Measurements from ENCODE around the gene DOCK2. TPM values are rescaled to one million over a fixed set of nuclear protein-coding genes. Genes with fewer than 3 reads are reported as not detected.

DOCK2 gene
- total and polyA plus RNA-seq, 5 donors from 2014 or later: 65.9 to 354 (median 71.1) TPM

GRCh38 chr5:169732841-169733240, 95.8 kb downstream of the DOCK2 start:
- Mint-ChIP-seq H3K9me3 (no peaks in the 10 kb centered on the region), H3K27ac (peak overlapping the region; percentile 0 to 27 (median 25)), H3K36me3 (peaks cover 66% of the 10 kb centered on the region), H3K4me1 (peaks cover 30 to 39% (median 33%) of the 10 kb centered on the region in 4 donors), H3K4me3 (no peak overlapping the region), H3K27me3 (no peaks in the 10 kb centered on the region)
- Histone ChIP-seq H3K36me3 (ENCODE audit: control insufficient read depth, insufficient read depth, low read length) (peaks cover 80% of the 10 kb centered on the region), H3K27ac (ENCODE audit: insufficient read depth, low read length, poor library complexity, severe bottlenecking) (no peak overlapping the region), H3K4me1 (ENCODE audit: control insufficient read depth, insufficient read depth, low read length, poor library complexity, severe bottlenecking) (no peaks in the 10 kb centered on the region), H3K9me3 (ENCODE audit: control insufficient read depth in 2 of 2, low read length in 2 of 2) (no peaks in the 10 kb centered on the region), H3K27me3 (ENCODE audit: control insufficient read depth, insufficient read depth, low read length) (no peaks in the 10 kb centered on the region), H3K4me3 (ENCODE audit: low read depth, low read length) (no peak overlapping the region)
- no peak for DNase-seq
- ATAC-seq (ENCODE audit: low read depth in 2 of 2): no peak

- Mint-ChIP-seq H3K27me3 (no peaks in the 10 kb centered on the region), H3K4me3 (no peak overlapping the region), H3K27ac (peak overlapping the region in 1 of 3 donors; percentile 41), H3K4me1 (peaks cover 21 to 36% (median 26%) of the 10 kb centered on the region in 4 donors), H3K9me3 (no peaks in the 10 kb centered on the region), H3K36me3 (peaks cover 67% of the 10 kb centered on the region)
- no peaks in the 10 kb centered on the region for H3K27me3 ChIP-seq (ENCODE audit: control insufficient read depth, insufficient read depth, low read length)
- H3K36me3 ChIP-seq (ENCODE audit: control insufficient read depth, insufficient read depth, low read length): peaks cover 78% of the 10 kb centered on the region
- no peak overlapping the region for H3K27ac ChIP-seq (ENCODE audit: insufficient read depth, low read length, poor library complexity, severe bottlenecking)
- ATAC-seq (ENCODE audit: low read depth in 2 of 2) (no peak), DNase-seq (no peak)
- no peak overlapping the region for H3K4me3 ChIP-seq (ENCODE audit: low read depth, low read length)
- H3K9me3 ChIP-seq (ENCODE audit: control insufficient read depth in 2 of 2, low read length in 2 of 2): no peaks in the 10 kb centered on the region
- no peaks in the 10 kb centered on the region for H3K4me1 ChIP-seq (ENCODE audit: control insufficient read depth, insufficient read depth, low read length, poor library complexity, severe bottlenecking)
Observed at GRCh38 chr5:169735913-169736312, 98.8 kb downstream of the DOCK2 start.

GRCh38 chr5:169736653-169737052, 99.6 kb downstream of the DOCK2 start:
- Histone ChIP-seq H3K4me1 (ENCODE audit: control insufficient read depth, insufficient read depth, low read length, poor library complexity, severe bottlenecking) (no peaks in the 10 kb centered on the region), H3K9me3 (ENCODE audit: control insufficient read depth in 2 of 2, low read length in 2 of 2) (no peaks in the 10 kb centered on the region), H3K27ac (ENCODE audit: insufficient read depth, low read length, poor library complexity, severe bottlenecking) (no peak overlapping the region), H3K36me3 (ENCODE audit: control insufficient read depth, insufficient read depth, low read length) (peaks cover 78% of the 10 kb centered on the region), H3K27me3 (ENCODE audit: control insufficient read depth, insufficient read depth, low read length) (no peaks in the 10 kb centered on the region), H3K4me3 (ENCODE audit: low read depth, low read length) (no peak overlapping the region)
- peaks cover 66% of the 10 kb centered on the region for H3K36me3 Mint-ChIP-seq
- no peaks in the 10 kb centered on the region for H3K9me3 Mint-ChIP-seq
- peaks cover 21 to 29% (median 23%) of the 10 kb centered on the region in 4 donors for H3K4me1 Mint-ChIP-seq
- ATAC-seq (ENCODE audit: low read depth in 2 of 2) (no peak), DNase-seq (no peak)
- no peak overlapping the region for H3K4me3 Mint-ChIP-seq
- peak overlapping the region in 1 of 3 donors; percentile 41 for H3K27ac Mint-ChIP-seq
- no peaks in the 10 kb centered on the region for H3K27me3 Mint-ChIP-seq

- Mint-ChIP-seq H3K27me3 (no peaks in the 10 kb centered on the region), H3K4me1 (peaks cover 5 to 19% (median 10%) of the 10 kb centered on the region in 4 donors), H3K4me3 (no peak overlapping the region), H3K27ac (peak overlapping the region in 1 of 3 donors; percentile 17), H3K36me3 (peaks cover 70% of the 10 kb centered on the region), H3K9me3 (no peaks in the 10 kb centered on the region)
- DNase-seq (no peak), ATAC-seq (ENCODE audit: low read depth in 2 of 2) (no peak)
- Histone ChIP-seq H3K27ac (ENCODE audit: insufficient read depth, low read length, poor library complexity, severe bottlenecking) (no peak overlapping the region), H3K27me3 (ENCODE audit: control insufficient read depth, insufficient read depth, low read length) (no peaks in the 10 kb centered on the region), H3K36me3 (ENCODE audit: control insufficient read depth, insufficient read depth, low read length) (peaks cover 82% of the 10 kb centered on the region), H3K4me1 (ENCODE audit: control insufficient read depth, insufficient read depth, low read length, poor library complexity, severe bottlenecking) (no peaks in the 10 kb centered on the region), H3K4me3 (ENCODE audit: low read depth, low read length) (no peak overlapping the region), H3K9me3 (ENCODE audit: control insufficient read depth in 2 of 2, low read length in 2 of 2) (no peaks in the 10 kb centered on the region)
Observed at GRCh38 chr5:169740435-169740834, 103.4 kb downstream of the DOCK2 start.

GRCh38 chr5:169742771-169743296, 105.8 kb downstream of the DOCK2 start:
- Mint-ChIP-seq H3K27me3 (no peaks in the 10 kb centered on the region), H3K36me3 (peaks cover 73% of the 10 kb centered on the region), H3K4me3 (no peak overlapping the region), H3K4me1 (peaks cover 0 to 22% (median 8%) of the 10 kb centered on the region in 4 donors), H3K27ac (no peak overlapping the region), H3K9me3 (no peaks in the 10 kb centered on the region)
- no peaks in the 10 kb centered on the region for H3K9me3 ChIP-seq (ENCODE audit: control insufficient read depth in 2 of 2, low read length in 2 of 2)
- H3K36me3 ChIP-seq (ENCODE audit: control insufficient read depth, insufficient read depth, low read length): peaks cover 86% of the 10 kb centered on the region
- no peaks in the 10 kb centered on the region for H3K4me1 ChIP-seq (ENCODE audit: control insufficient read depth, insufficient read depth, low read length, poor library complexity, severe bottlenecking)
- H3K27me3 ChIP-seq (ENCODE audit: control insufficient read depth, insufficient read depth, low read length): no peaks in the 10 kb centered on the region
- no peak overlapping the region for H3K27ac ChIP-seq (ENCODE audit: insufficient read depth, low read length, poor library complexity, severe bottlenecking)
- H3K4me3 ChIP-seq (ENCODE audit: low read depth, low read length): no peak overlapping the region
- no peak for DNase-seq
- no peak for ATAC-seq (ENCODE audit: low read depth in 2 of 2)

- peaks cover 68% of the 10 kb centered on the region for H3K36me3 Mint-ChIP-seq
- H3K36me3 ChIP-seq (ENCODE audit: control insufficient read depth, insufficient read depth, low read length): peaks cover 87% of the 10 kb centered on the region
Observed at GRCh38 chr5:169744336-169744735, 107.3 kb downstream of the DOCK2 start.

GRCh38 chr5:169745441-169746146, 108.5 kb downstream of the DOCK2 start:
- Mint-ChIP-seq H3K9me3 (no peaks in the 10 kb centered on the region), H3K4me1 (peaks cover 0 to 21% (median 9%) of the 10 kb centered on the region in 4 donors), H3K4me3 (no peak overlapping the region), H3K27me3 (no peaks in the 10 kb centered on the region), H3K36me3 (peaks cover 74% of the 10 kb centered on the region), H3K27ac (peak overlapping the region in 2 of 3 donors; percentile 72 to 80)
- H3K9me3 ChIP-seq (ENCODE audit: control insufficient read depth in 2 of 2, low read length in 2 of 2): no peaks in the 10 kb centered on the region
- ATAC-seq (ENCODE audit: low read depth in 2 of 2) (no peak), DNase-seq (no peak)
- no peaks in the 10 kb centered on the region for H3K4me1 ChIP-seq (ENCODE audit: control insufficient read depth, insufficient read depth, low read length, poor library complexity, severe bottlenecking)
- no peak overlapping the region for H3K4me3 ChIP-seq (ENCODE audit: low read depth, low read length)
- peaks cover 90% of the 10 kb centered on the region for H3K36me3 ChIP-seq (ENCODE audit: control insufficient read depth, insufficient read depth, low read length)
- H3K27me3 ChIP-seq (ENCODE audit: control insufficient read depth, insufficient read depth, low read length): no peaks in the 10 kb centered on the region
- no peak overlapping the region for H3K27ac ChIP-seq (ENCODE audit: insufficient read depth, low read length, poor library complexity, severe bottlenecking)

More at GRCh38 chr5:169744336-169744735, 107.3 kb downstream of the DOCK2 start:
- Mint-ChIP-seq H3K27ac (peak overlapping the region in 2 of 3 donors; percentile 73 to 80), H3K9me3 (no peaks in the 10 kb centered on the region), H3K4me1 (peaks cover 0 to 22% (median 8%) of the 10 kb centered on the region in 4 donors), H3K27me3 (no peaks in the 10 kb centered on the region), H3K4me3 (no peak overlapping the region)
- ATAC-seq (ENCODE audit: low read depth in 2 of 2): no peak
- H3K27me3 ChIP-seq (ENCODE audit: control insufficient read depth, insufficient read depth, low read length): no peaks in the 10 kb centered on the region
- no peaks in the 10 kb centered on the region for H3K4me1 ChIP-seq (ENCODE audit: control insufficient read depth, insufficient read depth, low read length, poor library complexity, severe bottlenecking)
- no peak overlapping the region for H3K27ac ChIP-seq (ENCODE audit: insufficient read depth, low read length, poor library complexity, severe bottlenecking)
- no peak overlapping the region for H3K4me3 ChIP-seq (ENCODE audit: low read depth, low read length)
- H3K9me3 ChIP-seq (ENCODE audit: control insufficient read depth in 2 of 2, low read length in 2 of 2): no peaks in the 10 kb centered on the region
- DNase-seq: no peak
